GM18505 (cell line): Measurements from ENCODE around the gene PTPMT1.

Source experiments
- ATAC-seq: cut with Tn5 transposase; IDR thresholded peaks from one replicate; pipeline ENCODE4 v1.9.1; 2021; ENCODE audit not compliant: unreplicated experiment
- POLR2A ChIP-seq: IDR thresholded peaks from 4 replicates; pipeline ENCODE4 v1.6.1; 2011; ENCODE audit warnings: borderline replicate concordance; ENCODE audit not compliant: insufficient read depth, insufficient read length; ENCODE audit errors: extremely low read depth

PTPMT1 gene

DNA sequence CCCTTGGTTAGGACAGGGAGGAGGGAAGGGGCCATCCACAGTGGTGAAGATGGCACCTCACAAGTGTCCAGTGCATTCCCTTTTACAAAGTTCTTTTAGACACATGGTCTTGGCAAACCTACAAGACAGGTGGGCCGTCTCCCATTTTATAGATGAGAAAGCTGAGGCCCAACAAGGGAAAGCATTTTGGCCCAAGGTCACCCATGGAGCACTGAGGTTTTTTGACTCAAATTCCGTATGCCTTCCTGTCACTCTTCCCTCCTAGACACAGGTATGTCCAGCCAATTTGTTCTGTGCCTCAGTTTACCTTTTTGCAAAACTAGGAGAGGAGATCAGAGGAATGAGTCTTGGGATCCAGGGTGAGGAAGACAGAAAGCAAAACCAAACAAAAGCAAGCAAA lies 27.6 kb downstream of the PTPMT1 start:
- TF ChIP-seq POLR2A, result no peak
- ATAC-seq, result no peak

DNA sequence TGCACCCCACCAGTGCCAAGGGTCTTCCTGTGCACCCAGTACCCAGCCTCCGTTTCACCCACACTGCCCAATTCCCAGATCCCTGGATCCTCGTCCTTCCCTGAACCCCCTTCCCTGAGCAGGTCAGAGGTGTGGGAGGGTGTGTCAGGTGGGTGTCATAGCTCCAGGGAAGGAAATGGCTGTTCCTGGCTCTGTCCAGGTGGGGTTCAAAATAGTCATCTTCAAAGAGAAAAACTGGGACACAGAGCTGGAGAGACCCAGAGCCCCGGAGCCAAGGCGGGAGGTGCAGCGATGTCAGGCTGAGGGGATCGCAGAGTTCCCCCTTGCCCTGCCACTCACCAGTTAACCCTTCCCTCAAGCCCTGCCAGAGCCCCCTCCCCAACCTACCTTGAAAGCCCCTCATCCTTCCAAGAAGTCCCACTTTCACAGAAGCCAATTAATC lies 28.1 kb downstream of the PTPMT1 start:
- no peak for TF ChIP-seq POLR2A
- no peak for ATAC-seq

DNA sequence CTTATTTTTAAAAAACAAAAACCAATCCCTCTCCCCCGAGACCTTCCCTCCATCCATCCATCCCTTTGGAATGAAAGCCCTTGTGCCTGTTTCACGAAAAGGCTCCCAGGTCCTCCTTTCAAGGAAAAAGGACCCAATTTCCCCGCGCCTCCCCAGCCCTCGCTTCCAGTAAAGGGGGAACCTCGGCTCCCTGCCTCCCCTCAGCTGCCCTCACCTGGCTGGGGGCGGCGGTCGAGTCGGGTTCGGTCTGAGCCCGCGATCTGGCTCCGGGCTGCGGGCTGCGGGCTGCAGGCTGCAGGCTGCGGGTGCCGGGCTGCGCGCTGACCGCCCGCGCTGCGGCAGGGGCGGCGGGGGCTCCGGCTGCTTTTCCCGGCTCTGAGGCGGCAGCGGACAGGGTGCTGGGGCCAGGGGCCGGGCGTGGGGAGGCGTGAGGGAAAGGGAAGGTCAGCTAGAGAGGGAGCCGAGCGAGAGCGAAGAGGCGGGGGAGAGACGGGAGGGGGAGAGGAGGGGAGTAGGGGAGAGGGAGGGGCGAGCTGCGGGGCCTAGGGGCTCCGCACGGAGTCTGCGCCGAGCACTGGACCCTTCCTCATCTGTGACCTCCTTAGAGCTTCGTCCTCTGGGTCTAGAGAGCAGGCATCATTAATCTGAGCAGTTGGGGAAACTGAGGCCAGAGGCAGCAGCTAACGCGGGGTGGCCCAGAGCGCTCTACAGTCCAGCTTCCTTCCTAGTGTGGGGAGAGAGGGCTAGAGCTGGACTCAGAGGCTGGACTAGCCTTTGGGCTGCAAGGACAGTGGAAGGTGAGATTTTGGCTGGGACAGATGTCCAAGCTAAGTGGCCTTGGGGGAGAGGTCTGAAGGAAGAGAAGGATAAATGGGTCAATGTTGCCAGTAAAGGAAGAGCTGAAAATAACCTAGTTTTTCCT lies 28.8 kb downstream of the PTPMT1 start, which contains the start of gene C1QTNF4:
Gene C1QTNF4, minus strand, starts transcription at position 478 of the 922 bp plus-strand sequence. CDS start 3,601 bp downstream, outside the sequence.
- no peak for ATAC-seq
- TF ChIP-seq POLR2A, result no peak

DNA sequence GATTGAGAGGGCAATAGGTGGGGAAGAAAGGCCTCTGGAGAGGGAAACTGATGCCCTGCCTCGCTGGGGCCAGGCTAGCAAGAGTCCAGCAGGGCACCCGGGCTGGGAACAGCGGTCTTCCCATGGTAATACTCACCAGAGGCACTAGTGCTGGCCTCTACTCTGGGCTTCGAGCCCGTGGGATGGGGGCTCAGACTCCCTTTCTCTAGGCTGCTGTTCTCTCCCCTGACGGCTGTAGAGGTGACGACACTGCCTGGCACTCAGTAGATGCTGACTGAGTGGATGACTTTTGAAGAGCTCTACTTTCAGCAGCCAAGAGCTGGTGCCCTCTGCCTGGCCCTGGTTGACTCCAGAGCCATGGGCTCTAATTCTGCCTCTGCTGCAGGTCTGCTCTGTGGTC lies 29.6 kb downstream of the PTPMT1 start:
- ATAC-seq, result no peak
- no peak for TF ChIP-seq POLR2A

DNA sequence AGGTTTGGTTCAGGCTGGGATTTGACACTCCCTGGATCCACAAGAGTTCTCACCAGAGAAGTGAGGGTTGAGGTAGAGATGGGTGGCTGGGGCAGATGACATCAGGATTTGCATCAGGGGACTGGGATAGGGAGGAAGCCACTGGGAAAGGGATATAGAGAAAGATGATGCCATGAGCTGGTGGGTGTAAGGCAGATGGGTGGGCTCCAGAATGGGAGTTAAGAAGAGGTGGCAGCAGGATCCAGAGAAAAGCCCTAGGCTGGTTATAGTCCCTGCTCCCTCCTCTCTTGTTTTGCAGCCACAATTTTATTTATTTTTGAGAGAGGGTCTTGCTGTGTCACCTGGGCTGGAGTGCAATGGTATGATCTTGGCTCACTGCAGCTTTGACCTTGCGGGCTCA lies 30.6 kb downstream of the PTPMT1 start:
- TF ChIP-seq POLR2A, result no peak
- ATAC-seq, result no peak

DNA sequence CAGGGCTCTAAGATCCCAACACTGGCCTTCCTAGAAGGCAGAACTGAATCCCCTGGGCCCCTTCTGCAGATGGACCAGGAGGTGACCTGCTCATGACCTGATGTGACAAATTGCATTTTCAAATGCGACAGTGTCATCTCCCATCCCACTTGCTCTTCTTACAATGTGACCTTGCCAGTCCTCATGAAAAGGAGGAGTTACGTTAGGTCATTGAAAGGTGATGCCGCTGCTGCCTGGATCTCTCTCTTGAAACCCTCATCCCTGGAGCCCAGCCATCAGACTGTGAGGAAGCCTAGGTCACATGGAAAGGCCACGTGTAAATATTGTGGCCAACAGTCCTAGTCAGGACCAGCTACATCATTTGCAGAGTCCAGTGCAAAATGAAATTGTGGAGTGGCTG lies 34.5 kb downstream of the PTPMT1 start:
- ATAC-seq, result no peak
- no peak for TF ChIP-seq POLR2A

DNA sequence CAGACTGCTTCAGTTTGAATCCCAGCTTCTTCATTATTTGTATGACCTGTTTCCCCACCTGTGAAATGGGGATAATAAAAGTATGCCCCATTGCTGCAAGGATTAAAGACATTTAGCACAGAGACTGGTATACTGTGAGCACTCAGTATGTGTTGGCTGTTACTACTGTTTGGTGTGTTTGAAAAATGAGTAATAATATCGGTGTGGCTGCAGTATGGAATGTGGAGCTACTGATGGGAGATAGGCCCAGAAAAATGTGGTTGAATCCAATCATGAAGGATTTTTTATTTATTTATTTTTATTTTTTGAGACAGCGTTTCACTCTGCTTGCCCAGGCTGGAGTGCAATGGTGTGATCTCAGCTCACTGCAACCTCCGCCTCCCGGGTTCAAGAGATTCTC lies 37.9 kb downstream of the PTPMT1 start:
- TF ChIP-seq POLR2A, result no peak
- ATAC-seq, result no peak

DNA sequence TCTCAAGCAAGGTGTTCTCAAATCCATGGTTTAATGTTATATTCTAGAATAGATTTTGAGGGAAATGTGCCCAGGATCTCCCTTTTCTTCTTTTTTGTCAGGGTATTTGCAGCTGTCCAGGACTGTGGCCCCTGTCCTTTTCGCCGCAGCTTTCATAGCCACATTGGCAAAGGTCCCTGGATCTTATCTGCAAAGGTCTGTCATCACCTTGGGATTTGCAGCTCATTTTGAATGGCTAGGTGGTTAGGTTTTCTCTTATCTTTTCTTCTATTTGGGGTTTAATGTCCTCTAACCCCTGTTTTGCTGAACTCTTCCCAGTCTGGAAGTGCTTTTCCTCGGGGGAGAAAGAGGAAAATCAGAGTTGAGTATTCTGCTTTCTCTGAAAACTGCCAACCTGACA lies 40.5 kb downstream of the PTPMT1 start:
- TF ChIP-seq POLR2A, result no peak
- no peak for ATAC-seq

DNA sequence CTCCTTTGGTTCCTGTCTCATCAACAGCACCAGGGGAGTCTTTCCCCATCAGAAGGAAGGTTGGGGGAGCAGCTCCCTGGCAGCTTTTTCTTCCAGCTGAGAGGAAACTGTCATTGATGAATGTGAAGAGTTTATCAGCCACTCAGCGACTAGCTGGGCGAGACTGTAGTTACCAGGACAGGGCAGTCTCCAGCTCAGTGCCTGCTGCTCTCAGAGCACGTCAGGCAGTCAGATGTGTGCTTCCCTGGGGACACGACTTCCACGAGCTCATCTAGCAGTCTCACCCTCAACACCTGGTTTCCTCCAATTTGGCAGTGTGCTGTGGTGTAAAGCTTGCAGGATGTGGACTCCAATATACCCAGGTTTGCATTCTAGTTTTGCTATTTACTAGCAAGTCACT lies 41.3 kb downstream of the PTPMT1 start:
- ATAC-seq, result no peak
- no peak for TF ChIP-seq POLR2A

DNA sequence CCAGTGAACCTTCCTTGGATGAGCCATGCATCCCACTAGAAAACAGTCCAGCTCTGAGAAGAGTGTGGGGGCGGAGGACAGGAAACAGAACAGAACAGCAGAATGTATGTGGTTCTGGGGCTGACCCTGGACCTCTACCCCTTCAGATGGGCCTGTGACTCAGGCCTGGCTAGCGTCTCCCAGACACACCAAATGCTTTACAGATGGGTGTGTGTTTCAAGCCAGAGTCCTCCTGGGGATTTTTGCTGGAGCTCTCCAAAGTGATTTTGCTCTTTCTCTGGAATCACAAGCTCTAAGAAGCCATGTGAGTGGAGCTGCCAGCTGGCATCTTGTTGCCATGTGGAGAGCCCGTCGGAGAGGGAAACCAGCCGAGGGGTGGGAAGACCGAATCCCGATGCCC lies 42.0 kb downstream of the PTPMT1 start:
- no peak for ATAC-seq
- TF ChIP-seq POLR2A, result no peak

DNA sequence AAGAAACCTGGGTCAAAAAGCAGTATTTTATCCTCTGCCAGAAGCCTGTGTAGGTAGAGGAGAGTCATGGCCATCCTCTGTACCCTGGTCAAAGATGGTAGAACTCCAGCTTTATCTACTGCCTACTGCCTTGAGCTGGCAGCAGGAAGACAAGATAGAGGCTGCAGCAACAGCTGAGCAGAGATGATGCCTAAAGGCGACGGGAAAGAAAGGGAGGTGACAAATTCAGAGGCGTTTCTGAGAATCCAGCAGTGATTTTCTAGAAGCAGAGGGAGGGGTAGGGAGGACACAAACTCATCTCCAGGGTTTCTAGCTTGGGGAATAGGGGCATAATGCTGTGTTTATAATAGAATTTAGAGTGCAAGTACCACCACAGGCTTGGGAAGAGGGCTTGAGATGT lies 44.3 kb downstream of the PTPMT1 start:
- no peak for ATAC-seq
- no peak for TF ChIP-seq POLR2A

DNA sequence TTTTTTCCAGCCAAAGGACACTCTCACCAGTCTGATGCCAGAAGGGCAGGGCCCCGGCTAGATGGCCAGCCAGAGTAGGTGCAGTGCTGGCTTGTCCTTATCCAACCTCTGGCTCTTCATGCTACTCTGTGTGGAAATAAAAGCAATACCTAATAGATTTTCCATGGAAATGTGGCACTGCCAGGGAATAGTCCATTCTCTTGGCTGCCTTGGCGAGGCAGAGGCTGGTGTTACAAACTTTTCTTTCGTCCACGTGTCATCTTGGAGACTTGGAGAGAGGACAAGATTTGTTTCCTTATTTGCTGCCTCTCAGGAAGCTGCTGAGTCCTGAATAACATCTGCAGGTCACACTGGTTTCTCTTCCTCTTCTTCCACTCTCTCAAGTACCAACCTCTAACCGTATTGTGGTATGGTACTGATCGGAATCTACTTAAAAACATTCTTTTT lies 46.0 kb downstream of the PTPMT1 start:
- no peak for TF ChIP-seq POLR2A
- peak; percentile 82 for ATAC-seq

DNA sequence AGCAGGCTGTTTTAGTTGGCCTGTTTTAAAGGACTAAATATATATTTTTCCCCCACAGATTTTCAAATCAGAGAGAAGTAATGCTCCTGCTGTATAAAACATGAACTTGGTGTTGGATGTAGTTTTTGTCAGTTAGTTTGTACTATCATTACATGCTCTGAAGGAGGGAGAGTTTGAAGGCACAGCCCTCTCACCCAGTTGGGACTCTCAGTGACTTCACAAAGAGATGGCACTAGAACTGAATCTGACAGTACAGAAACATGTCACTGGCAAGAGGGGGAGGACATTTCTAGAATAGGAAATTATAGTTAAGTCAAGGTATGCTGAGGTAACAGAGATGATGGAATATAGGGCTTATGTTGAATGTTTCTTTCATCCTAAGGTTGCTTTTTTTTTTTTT lies 49.9 kb downstream of the PTPMT1 start:
- no peak for ATAC-seq
- no peak for TF ChIP-seq POLR2A

DNA sequence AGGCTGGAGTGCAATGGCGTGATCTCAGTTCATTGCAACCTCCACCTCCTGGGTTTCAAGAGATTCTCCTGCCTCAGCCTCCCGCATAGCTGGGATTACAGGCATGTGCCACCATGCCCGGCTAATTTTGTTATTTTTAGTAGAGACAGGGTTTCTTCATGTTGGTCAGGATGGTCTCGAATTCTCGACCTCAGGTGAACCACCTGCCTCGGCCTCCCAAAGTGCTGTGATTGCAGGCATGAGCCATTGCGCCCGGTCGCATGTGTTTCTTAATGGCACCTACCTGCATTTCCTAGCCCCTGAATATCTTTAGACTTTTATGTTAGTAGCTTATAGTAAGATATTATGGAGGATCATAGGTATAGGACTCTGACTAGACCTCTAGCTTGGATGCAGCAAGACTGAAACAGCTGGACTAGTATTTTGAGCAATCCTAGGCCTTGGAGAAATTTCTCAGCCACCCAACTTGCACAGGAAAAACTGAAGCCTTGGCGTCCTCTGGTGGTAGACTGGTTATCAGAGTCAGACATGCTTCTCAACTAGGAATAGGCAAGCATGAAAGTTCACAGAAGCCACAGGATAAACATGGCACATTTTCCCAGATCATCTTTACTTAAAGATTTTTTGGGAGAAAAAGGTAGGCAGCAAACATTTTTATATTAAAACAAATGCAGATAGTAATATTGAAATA lies 51.5 kb downstream of the PTPMT1 start:
- ATAC-seq, result no peak
- TF ChIP-seq POLR2A, result no peak
